Activated naive CD8-positive, alpha-beta T cell treated with anti-CD3 and anti-CD28 coated beads for 36 hours (primary cell): ENCODE results near the gene EPAS1. TPM values are rescaled to one million over a fixed set of nuclear protein-coding genes. Genes with fewer than 3 reads are reported as not detected.

Experiments
- DNase-seq: peaks from one replicate; pipeline ENCODE4 v3.0.0; 2021
- H3K27ac Mint-ChIP-seq: one replicate; pipeline ENCODE4 v1.8.0; 2022; ENCODE audit warnings: mild to moderate bottlenecking, moderate library complexity, mixed read lengths
- H3K27me3 Mint-ChIP-seq: one replicate; pipeline ENCODE4 v1.8.0; 2022; ENCODE audit warnings: mild to moderate bottlenecking, mixed read lengths
- H3K36me3 Mint-ChIP-seq: one replicate; pipeline ENCODE4 v1.8.0; 2021; ENCODE audit warnings: mild to moderate bottlenecking, mixed read lengths
- H3K4me1 Mint-ChIP-seq: one replicate; pipeline ENCODE4 v1.8.0; 2021; ENCODE audit warnings: mixed read lengths
- H3K4me3 Mint-ChIP-seq: one replicate; pipeline ENCODE4 v1.8.0; 2022; ENCODE audit warnings: mild to moderate bottlenecking, moderate library complexity, mixed read lengths
- H3K9me3 Mint-ChIP-seq: one replicate; pipeline ENCODE4 v1.8.0; 2022; ENCODE audit warnings: mixed read lengths
- total RNA-seq, 2 experiments: library from RNA; stranded (reverse); gene quantifications; one replicate each; pipeline ENCODE4 v1.2.3, GENCODE V29; 2021

Gene EPAS1
- total RNA-seq, 2 experiments from 2014 or later: 0.78 to 1.5 TPM

- Mint-ChIP-seq H3K4me1 (peaks cover 4% of the 10 kb centered on the region), H3K4me3 (no peak overlapping the region), H3K36me3 (no peaks in the 10 kb centered on the region), H3K27me3 (peaks cover 4% of the 10 kb centered on the region), H3K9me3 (no peaks in the 10 kb centered on the region), H3K27ac (no peak overlapping the region)
- no peak for DNase-seq
Measured at GRCh38 chr2:46332686-46333281, 35.6 kb downstream of the EPAS1 start.

- H3K27me3 Mint-ChIP-seq: peaks cover 4% of the 10 kb centered on the region
- no peak overlapping the region for H3K27ac Mint-ChIP-seq
- no peak for DNase-seq
- no peak overlapping the region for H3K4me3 Mint-ChIP-seq
- no peaks in the 10 kb centered on the region for H3K36me3 Mint-ChIP-seq
- peaks cover 2% of the 10 kb centered on the region for H3K4me1 Mint-ChIP-seq
- H3K9me3 Mint-ChIP-seq: no peaks in the 10 kb centered on the region
Measured at GRCh38 chr2:46333912-46334311, 36.7 kb downstream of the EPAS1 start.

GRCh38 chr2:46334389-46335271 lies 37.4 kb downstream of the EPAS1 start:
- H3K27ac Mint-ChIP-seq: no peak overlapping the region
- H3K9me3 Mint-ChIP-seq: no peaks in the 10 kb centered on the region

DNA sequence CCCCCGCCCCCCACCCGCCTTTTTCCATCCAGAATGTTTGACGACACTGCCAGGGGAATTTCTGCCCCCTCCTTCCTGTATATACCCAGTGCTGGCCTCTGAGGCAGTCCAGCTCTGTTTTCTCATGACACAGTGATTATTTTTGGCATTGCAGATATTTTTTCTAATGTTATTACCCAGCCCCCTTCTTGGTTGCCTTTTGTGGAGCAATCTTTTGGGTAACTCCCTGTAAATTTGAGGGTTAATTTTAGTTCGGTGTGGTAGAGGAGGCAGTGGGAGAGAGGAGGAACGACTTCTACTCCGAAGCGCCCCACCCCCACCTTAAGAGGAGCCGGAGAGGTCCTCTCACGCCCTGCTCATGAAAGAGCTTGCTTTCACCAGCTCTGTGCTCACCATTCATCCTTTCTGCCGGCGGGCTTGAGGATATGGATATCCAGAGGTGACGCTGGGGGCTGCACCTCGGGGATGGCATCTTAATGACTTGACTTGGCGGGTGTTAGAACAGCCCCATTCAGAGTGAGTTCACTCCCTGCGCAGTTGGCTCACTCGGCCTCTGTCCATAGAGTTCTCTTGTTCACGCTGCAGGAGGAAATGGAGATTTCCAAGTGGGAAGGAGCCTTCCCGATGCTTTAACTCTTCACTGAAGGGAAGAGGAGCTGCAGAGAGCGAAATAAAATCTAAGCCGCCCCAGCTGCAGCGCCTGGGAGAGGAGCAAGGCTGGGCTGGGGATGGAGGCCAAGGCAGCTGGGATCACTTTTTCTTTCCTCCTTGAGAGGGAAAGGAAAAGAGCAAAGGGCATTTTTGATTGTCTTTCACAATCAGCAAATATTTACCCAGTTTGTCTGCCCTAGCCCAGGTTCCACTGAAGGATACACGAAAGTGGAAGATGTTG lies 38.4 kb downstream of the EPAS1 start:
- H3K4me1 Mint-ChIP-seq: peaks cover 2% of the 10 kb centered on the region
- no peak for DNase-seq
- H3K27me3 Mint-ChIP-seq: peaks cover 4% of the 10 kb centered on the region
- no peak overlapping the region for H3K27ac Mint-ChIP-seq
- H3K36me3 Mint-ChIP-seq: no peaks in the 10 kb centered on the region
- H3K4me3 Mint-ChIP-seq: no peak overlapping the region
- H3K9me3 Mint-ChIP-seq: no peaks in the 10 kb centered on the region

More at GRCh38 chr2:46334389-46335271, 37.4 kb downstream of the EPAS1 start:
- no peaks in the 10 kb centered on the region for H3K36me3 Mint-ChIP-seq
- peaks cover 2% of the 10 kb centered on the region for H3K4me1 Mint-ChIP-seq
- DNase-seq: no peak
- peaks cover 4% of the 10 kb centered on the region for H3K27me3 Mint-ChIP-seq
- H3K4me3 Mint-ChIP-seq: no peak overlapping the region

GRCh38 chr2:46336283-46336959 lies 39.2 kb downstream of the EPAS1 start:
- no peaks in the 10 kb centered on the region for H3K9me3 Mint-ChIP-seq
- H3K4me3 Mint-ChIP-seq: no peak overlapping the region
- no peak overlapping the region for H3K27ac Mint-ChIP-seq

GRCh38 chr2:46337208-46337994 lies 40.2 kb downstream of the EPAS1 start:
- DNase-seq: no peak
- H3K36me3 Mint-ChIP-seq: no peaks in the 10 kb centered on the region
- peaks cover 4% of the 10 kb centered on the region for H3K27me3 Mint-ChIP-seq
- peaks cover 2% of the 10 kb centered on the region for H3K4me1 Mint-ChIP-seq
- no peak overlapping the region for H3K27ac Mint-ChIP-seq
- no peaks in the 10 kb centered on the region for H3K9me3 Mint-ChIP-seq
- no peak overlapping the region for H3K4me3 Mint-ChIP-seq

More at GRCh38 chr2:46336283-46336959, 39.2 kb downstream of the EPAS1 start:
- Mint-ChIP-seq H3K4me1 (peaks cover 2% of the 10 kb centered on the region), H3K27me3 (peaks cover 4% of the 10 kb centered on the region), H3K36me3 (no peaks in the 10 kb centered on the region)
- DNase-seq: no peak

DNA sequence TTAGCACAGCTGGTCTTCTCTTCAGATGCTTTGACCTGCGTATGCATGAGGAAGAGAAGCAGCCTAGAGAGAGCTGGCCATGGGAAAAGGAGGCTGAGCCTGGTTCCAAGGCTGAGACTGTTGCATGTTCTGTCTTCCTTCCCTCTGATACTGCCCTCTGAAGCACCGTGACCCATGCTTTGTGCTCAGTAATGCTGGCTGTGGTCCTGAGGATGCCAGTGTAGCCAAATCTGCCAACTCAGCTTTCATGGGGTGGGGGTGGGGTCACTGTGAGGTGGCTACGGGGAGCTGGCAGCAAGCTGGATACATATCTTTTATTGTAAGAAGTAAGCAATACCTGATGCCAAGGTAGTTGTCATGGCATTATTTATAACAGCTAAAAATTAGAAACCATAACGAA lies 41.5 kb downstream of the EPAS1 start:
- Mint-ChIP-seq H3K36me3 (no peaks in the 10 kb centered on the region), H3K27ac (no peak overlapping the region)

DNA sequence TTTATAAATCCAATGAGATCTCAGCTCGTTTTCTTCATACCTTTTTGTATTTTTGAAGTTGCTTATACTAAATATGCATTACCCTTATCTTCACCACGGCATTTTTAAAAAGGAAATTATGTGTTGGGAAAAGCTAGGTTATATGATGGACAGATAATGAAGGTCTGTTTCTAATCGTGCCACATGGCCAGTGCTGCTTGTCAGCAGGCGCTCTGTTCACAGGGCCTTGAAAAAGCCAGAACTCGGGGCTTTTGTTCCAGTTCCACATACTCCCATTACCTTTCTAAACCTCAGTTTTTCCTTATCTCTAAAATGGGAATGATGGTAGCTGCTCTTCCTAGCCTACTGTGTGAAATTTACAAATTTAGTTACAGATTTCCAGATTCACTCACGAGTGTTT lies 42.0 kb downstream of the EPAS1 start:
- H3K27ac Mint-ChIP-seq: no peak overlapping the region
- H3K36me3 Mint-ChIP-seq: no peaks in the 10 kb centered on the region

More for the DNA sequence above, 41.5 kb downstream of the EPAS1 start:
- DNase-seq: no peak
- Mint-ChIP-seq H3K4me3 (no peak overlapping the region), H3K4me1 (peaks cover 2% of the 10 kb centered on the region), H3K27me3 (peaks cover 4% of the 10 kb centered on the region), H3K9me3 (no peaks in the 10 kb centered on the region)

DNA sequence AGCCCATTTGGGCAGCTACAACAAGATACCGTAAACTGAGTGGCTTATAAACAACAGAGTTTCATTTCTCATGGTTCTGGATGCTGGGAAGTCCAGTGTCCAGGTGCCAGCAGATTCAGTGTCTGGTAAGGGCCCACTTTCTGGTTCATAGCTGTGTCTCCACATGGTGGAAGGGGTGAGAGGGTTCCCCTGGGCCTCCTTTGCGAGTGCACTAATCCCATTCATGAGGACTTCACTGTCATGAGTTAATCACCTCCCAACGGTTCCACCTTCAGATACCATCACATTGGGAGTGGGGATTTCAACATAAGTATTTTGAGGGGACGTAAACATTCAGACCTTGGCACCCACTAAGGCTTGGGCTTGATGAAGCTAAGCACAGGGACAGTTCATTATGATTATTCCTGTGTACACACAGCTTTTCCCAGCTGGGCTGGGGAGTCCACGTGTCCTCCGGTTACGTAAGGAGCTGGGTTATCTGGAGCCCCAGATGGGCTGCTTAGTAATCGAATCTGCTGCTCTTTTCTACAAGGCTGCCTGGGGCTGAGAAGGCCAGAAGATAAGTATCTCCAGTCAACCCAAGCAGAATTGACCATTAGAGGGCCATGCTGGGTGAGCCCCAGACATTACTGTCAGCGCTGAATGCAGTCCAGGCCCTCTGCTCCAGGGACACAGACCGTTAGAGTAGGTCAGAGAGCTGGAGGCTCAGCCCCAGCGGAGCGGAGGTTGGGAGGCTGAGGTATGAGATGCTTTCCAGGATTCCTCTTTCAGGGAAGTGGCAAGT lies 42.7 kb downstream of the EPAS1 start:
- no peak for DNase-seq
- H3K36me3 Mint-ChIP-seq: no peaks in the 10 kb centered on the region
- peaks cover 2% of the 10 kb centered on the region for H3K4me1 Mint-ChIP-seq
- no peaks in the 10 kb centered on the region for H3K9me3 Mint-ChIP-seq
- no peak overlapping the region for H3K27ac Mint-ChIP-seq
- H3K4me3 Mint-ChIP-seq: no peak overlapping the region
- peaks cover 4% of the 10 kb centered on the region for H3K27me3 Mint-ChIP-seq

More for the DNA sequence above, 42.0 kb downstream of the EPAS1 start:
- no peak for DNase-seq
- Mint-ChIP-seq H3K4me1 (peaks cover 2% of the 10 kb centered on the region), H3K4me3 (no peak overlapping the region), H3K9me3 (no peaks in the 10 kb centered on the region), H3K27me3 (peaks cover 3% of the 10 kb centered on the region)

GRCh38 chr2:46340740-46341420 lies 43.7 kb downstream of the EPAS1 start:
- Mint-ChIP-seq H3K4me1 (peaks cover 2% of the 10 kb centered on the region), H3K27ac (no peak overlapping the region), H3K27me3 (peaks cover 4% of the 10 kb centered on the region), H3K4me3 (no peak overlapping the region), H3K36me3 (no peaks in the 10 kb centered on the region), H3K9me3 (no peaks in the 10 kb centered on the region)
- DNase-seq: no peak

GRCh38 chr2:46342566-46343315 lies 45.5 kb downstream of the EPAS1 start:
- Mint-ChIP-seq H3K36me3 (no peaks in the 10 kb centered on the region), H3K27ac (no peak overlapping the region), H3K9me3 (no peaks in the 10 kb centered on the region), H3K4me1 (peaks cover 10% of the 10 kb centered on the region), H3K4me3 (no peak overlapping the region), H3K27me3 (peaks cover 4% of the 10 kb centered on the region)
- no peak for DNase-seq

DNA sequence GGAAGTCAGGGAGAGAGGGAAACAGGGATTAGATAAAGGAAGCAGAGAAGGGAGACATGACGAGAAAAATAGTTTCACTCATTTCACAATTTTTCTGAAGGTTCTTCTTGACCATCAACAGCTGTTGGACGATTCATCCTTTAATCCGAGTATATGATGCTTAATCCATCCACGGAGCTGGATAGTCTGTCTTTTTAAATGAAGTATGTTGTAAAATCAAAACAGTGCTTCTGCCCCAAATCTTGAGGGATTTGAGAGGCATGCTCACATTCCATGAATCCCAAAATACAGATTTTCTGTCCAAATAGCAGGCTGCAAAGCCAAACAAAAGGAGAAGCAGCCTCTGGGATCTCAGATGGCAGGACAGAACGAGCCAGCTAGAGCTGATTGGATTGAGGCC lies 47.5 kb downstream of the EPAS1 start:
- Mint-ChIP-seq H3K4me3 (no peak overlapping the region), H3K4me1 (peaks cover 18% of the 10 kb centered on the region), H3K9me3 (no peaks in the 10 kb centered on the region), H3K36me3 (no peaks in the 10 kb centered on the region), H3K27me3 (peaks cover 4% of the 10 kb centered on the region), H3K27ac (no peak overlapping the region)
- no peak for DNase-seq
